ENCODE data around the gene DCST1. TPM values are rescaled to one million over a fixed set of nuclear protein-coding genes. Genes with fewer than 3 reads are reported as not detected.
A peak's percentile ranks its signal among the peaks of the same experiment; 100 is the strongest.

Gene DCST1
- total and polyA plus RNA-seq, 2 of the 13 experiments (the other 11 are each of a cell fraction or from before 2014, with no cell fraction given) = 0.04 TPM; not detected in 1

- TF ChIP-seq HMGXB3 (CRISPR knock-in tag; IDR thresholded peaks at IDR 0.05; ENCODE audit: borderline replicate concordance) = 0 out of 2 replicates have a peak, but pooled peaks have one; percentile 58
- TF ChIP-seq DDIT3 (CRISPR knock-in tag; IDR thresholded peaks at IDR 0.05) = no peak
- peak; percentile 72; the same call in 1 of the 2 replicates for TF ChIP-seq ZNF766 (CRISPR knock-in tag; IDR thresholded peaks at IDR 0.05; ENCODE audit: borderline replicate concordance)
- TF ChIP-seq HIVEP1 (CRISPR knock-in tag; IDR thresholded peaks at IDR 0.05) = peak; percentile 85
- TF ChIP-seq SRSF1 (optimal IDR thresholded peaks at IDR 0.05; ENCODE audit: low read depth, low read length) = peak; percentile 83
- TF ChIP-seq ZFP37 (CRISPR knock-in tag; IDR thresholded peaks at IDR 0.05; ENCODE audit: borderline replicate concordance) = peak; percentile 32; the same call in 1 of the 2 replicates
- no peak for TF ChIP-seq ZNF232 (CRISPR knock-in tag; IDR thresholded peaks at IDR 0.05; ENCODE audit: borderline replicate concordance)
- TF ChIP-seq NR2F6 (IDR thresholded peaks at IDR 0.05) = no peak
- peak; percentile 58 for TF ChIP-seq NR2F6 (CRISPR knock-in tag; IDR thresholded peaks at IDR 0.05)
- no peak for TF ChIP-seq ZNF468 (CRISPR knock-in tag; IDR thresholded peaks at IDR 0.05)
- no peak for TF ChIP-seq DZIP1 (CRISPR knock-in tag; IDR thresholded peaks at IDR 0.05)
- 0 out of 2 replicates have a peak, but pooled peaks have one; percentile 19 for TF ChIP-seq E2F2 (CRISPR knock-in tag; IDR thresholded peaks at IDR 0.05; ENCODE audit: borderline replicate concordance)
- TF ChIP-seq ZNF740 (CRISPR knock-in tag; IDR thresholded peaks at IDR 0.05) = no peak
- peak; percentile 75 for TF ChIP-seq SKIL (CRISPR knock-in tag; IDR thresholded peaks at IDR 0.05; ENCODE audit: borderline replicate concordance)
- peak; percentile 92 for TF ChIP-seq AGO1 (IDR thresholded peaks at IDR 0.05; ENCODE audit: low read depth, low read length, poor library complexity, severe bottlenecking)
- no peak for TF ChIP-seq SP1 (IDR thresholded peaks at IDR 0.05)
- peak; percentile 65 for TF ChIP-seq SP1 (CRISPR knock-in tag; IDR thresholded peaks at IDR 0.05)
Observed at GRCh38 chr1:155017041-155017945, 16.3 kb upstream of the DCST1 start (continued).
